H9 (cell line): Measurements from ENCODE around the gene TMEM225. TPM values are rescaled to one million over a fixed set of nuclear protein-coding genes. Genes with fewer than 3 reads are reported as not detected.

Source experiments
- DNase-seq: peaks from one replicate; pipeline ENCODE4 v3.0.0-alpha.2; 2017
- H2AFZ ChIP-seq: one replicate; pipeline ENCODE4 v1.6.1; 2013; ENCODE audit warnings: mild to moderate bottlenecking, low read length, control low read depth, moderate library complexity
- H2AK5ac ChIP-seq: 2 replicates; pipeline ENCODE4 v1.6.1; 2013; ENCODE audit warnings: low read length, control low read depth, mixed read lengths; ENCODE audit not compliant: insufficient read length
- H2BK120ac ChIP-seq: one replicate; pipeline ENCODE4 v1.6.1; 2013; ENCODE audit warnings: low read depth, mild to moderate bottlenecking, low read length, control low read depth, inconsistent platforms; ENCODE audit not compliant: poor library complexity, severe bottlenecking
- H2BK12ac ChIP-seq: 2 replicates; pipeline ENCODE4 v1.6.1; 2013; ENCODE audit warnings: low read length, control low read depth, mixed read lengths, low read depth; ENCODE audit not compliant: insufficient read length
- H2BK15ac ChIP-seq: 2 replicates; pipeline ENCODE4 v1.6.1; 2013; ENCODE audit warnings: low read depth, low read length, control low read depth
- H2BK20ac ChIP-seq: one replicate; pipeline ENCODE4 v1.6.1; 2013; ENCODE audit warnings: low read depth, mild to moderate bottlenecking, low read length, control low read depth, inconsistent platforms; ENCODE audit not compliant: poor library complexity, severe bottlenecking
- H2BK5ac ChIP-seq: 2 replicates; pipeline ENCODE4 v1.6.1; 2013; ENCODE audit warnings: low read length, control low read depth, mixed read lengths; ENCODE audit not compliant: insufficient read length
- H3K14ac ChIP-seq: 2 replicates; pipeline ENCODE4 v1.6.1; 2013; ENCODE audit warnings: low read length, control low read depth; ENCODE audit not compliant: insufficient read depth
- H3K18ac ChIP-seq: 2 replicates; pipeline ENCODE4 v1.6.1; 2013; ENCODE audit warnings: low read depth, mild to moderate bottlenecking, mixed read lengths, low read length, control low read depth; ENCODE audit not compliant: insufficient read length
- H3K23ac ChIP-seq: 2 replicates; pipeline ENCODE4 v1.6.1; 2013; ENCODE audit warnings: low read length, control low read depth, mixed read lengths, low read depth; ENCODE audit not compliant: insufficient read length
- H3K23me2 ChIP-seq: 2 replicates; pipeline ENCODE4 v1.6.1; 2013; ENCODE audit warnings: low read depth, mild to moderate bottlenecking, mixed read lengths, low read length, control low read depth; ENCODE audit not compliant: insufficient read length, poor library complexity, severe bottlenecking
- H3K27ac ChIP-seq: 2 replicates; pipeline ENCODE4 v1.5.1; 2013; ENCODE audit warnings: low read length, control low read depth, mixed read lengths, low read depth; ENCODE audit not compliant: insufficient read length
- H3K27me3 ChIP-seq: 2 replicates; pipeline ENCODE4 v1.6.1; 2013; ENCODE audit warnings: low read length, control low read depth, inconsistent platforms; ENCODE audit not compliant: insufficient read depth
- H3K4ac ChIP-seq: 2 replicates; pipeline ENCODE4 v1.6.1; 2013; ENCODE audit warnings: low read depth, mild to moderate bottlenecking, control low read depth, inconsistent platforms, low read length, moderate library complexity
- H3K4me1 ChIP-seq: 2 replicates; pipeline ENCODE4 v1.6.1; 2013; ENCODE audit warnings: low read length, control low read depth, inconsistent platforms; ENCODE audit not compliant: insufficient read depth
- H3K4me2 ChIP-seq: 2 replicates; pipeline ENCODE4 v1.6.1; 2013; ENCODE audit warnings: low read length, control low read depth, mixed read lengths; ENCODE audit not compliant: insufficient read length, insufficient read depth
- H3K56ac ChIP-seq: 2 replicates; pipeline ENCODE4 v1.6.1; 2013; ENCODE audit warnings: low read depth, mild to moderate bottlenecking, mixed read lengths, low read length, control low read depth; ENCODE audit not compliant: insufficient read length
- H3K79me1 ChIP-seq: 2 replicates; pipeline ENCODE4 v1.6.1; 2013; ENCODE audit warnings: low read depth, mild to moderate bottlenecking, moderate library complexity, low read length, control low read depth, inconsistent platforms; ENCODE audit not compliant: insufficient read depth, poor library complexity, severe bottlenecking
- H3K79me2 ChIP-seq: 2 replicates; pipeline ENCODE4 v1.6.1; 2013; ENCODE audit warnings: low read length, control low read depth, inconsistent platforms; ENCODE audit not compliant: insufficient read depth
- H3K9ac ChIP-seq: 2 replicates; pipeline ENCODE4 v1.6.1; 2013; ENCODE audit warnings: low read length, control low read depth, mixed read lengths; ENCODE audit not compliant: insufficient read length; ENCODE audit errors: extremely low read depth
- H3K9me3 ChIP-seq: one replicate; pipeline ENCODE4 v1.6.1; 2013; ENCODE audit warnings: low read depth, low read length, inconsistent platforms; ENCODE audit not compliant: control insufficient read depth
- H3T11ph ChIP-seq: one replicate; pipeline ENCODE4 v1.6.1; 2013; ENCODE audit warnings: mild to moderate bottlenecking, low read length, control low read depth, inconsistent platforms
- H4K20me1 ChIP-seq: one replicate; pipeline ENCODE4 v1.6.1; 2013; ENCODE audit not compliant: control insufficient read depth, insufficient read length, insufficient read depth
- H4K5ac ChIP-seq: 2 replicates; pipeline ENCODE4 v1.6.1; 2013; ENCODE audit warnings: low read depth, mild to moderate bottlenecking, mixed read lengths, low read length, control low read depth; ENCODE audit not compliant: insufficient read length
- H4K8ac ChIP-seq: replicated peaks from 2 replicates; pipeline ENCODE4 v1.6.1; 2013; ENCODE audit warnings: low read length, control low read depth, mixed read lengths, low read depth; ENCODE audit not compliant: insufficient read length
- H4K91ac ChIP-seq: 2 replicates; pipeline ENCODE4 v1.6.1; 2013; ENCODE audit warnings: low read depth, mild to moderate bottlenecking, moderate library complexity, mixed read lengths, low read length, control low read depth; ENCODE audit not compliant: insufficient read length
- H3K27ac Mint-ChIP-seq, 3 experiments: 2 replicates in 2 of 3; 3 replicates in 1 of 3; pipeline ENCODE4 v1.8.0; 2020 to 2021; ENCODE audit warnings: mixed read lengths in 3 of 3, mild to moderate bottlenecking in 1 of 3, moderate library complexity in 1 of 3
- H3K27me3 Mint-ChIP-seq: 2 replicates; pipeline ENCODE4 v1.8.0; 2021; ENCODE audit warnings: low read depth, mild to moderate bottlenecking, moderate library complexity, mixed read lengths
- H3K36me3 Mint-ChIP-seq, 3 experiments: 2 replicates in 2 of 3; 3 replicates in 1 of 3; pipeline ENCODE4 v1.8.0; 2020 to 2021; ENCODE audit warnings: low read depth in 3 of 3, mixed read lengths in 3 of 3; ENCODE audit not compliant: insufficient read depth in 1 of 3
- H3K4me1 Mint-ChIP-seq, 2 experiments: 2 replicates each; pipeline ENCODE4 v1.8.0; 2020; ENCODE audit warnings: mixed read lengths in 2 of 2
- H3K4me3 Mint-ChIP-seq, 2 experiments: 2 replicates in 1 of 2; 3 replicates in 1 of 2; pipeline ENCODE4 v1.8.0; 2020 to 2021; ENCODE audit warnings: mild to moderate bottlenecking in 2 of 2, mixed read lengths in 2 of 2, moderate library complexity in 1 of 2
- H3K9me3 Mint-ChIP-seq, 2 experiments: 2 replicates in 1 of 2; 3 replicates in 1 of 2; pipeline ENCODE4 v1.8.0; 2020; ENCODE audit warnings: mild to moderate bottlenecking in 2 of 2, mixed read lengths in 2 of 2, moderate library complexity in 1 of 2
- WGBS: extraction: QIAGEN DNeasy Blood & Tissue Kit; methylation state at CpG from one replicate; pipeline ENCODE4 v1.1.7; 2013; ENCODE audit warnings: missing lambda C conversion rate, low lambda C conversion rate, mixed read lengths; ENCODE audit not compliant: insufficient read length; ENCODE audit errors: extremely low coverage; 5-methylcytosine and 5-hydroxymethylcytosine counted together
- total RNA-seq: library from RNA; stranded (reverse); gene quantifications from 2 replicates; pipeline ENCODE4 v1.2.1, GENCODE V29; 2021
- TF ChIP-seq, protein P1 (sequence below): fragments of 200-600 bp; sonication (generic); conservative IDR thresholded peaks from 3 replicates; pipeline ENCODE4 v1.8.0; 2021; ENCODE audit warnings: antibody characterized with exemption, mild to moderate bottlenecking

TMEM225 gene
- total RNA-seq, 1 experiment from 2014 or later = not detected

- no peaks in the 10 kb centered on the region for H3K36me3 Mint-ChIP-seq
- H3K27ac ChIP-seq = no peak overlapping the region
- H2BK12ac ChIP-seq = no peak overlapping the region
- no peaks in the 10 kb centered on the region for H3K9me3 ChIP-seq
- no peak overlapping the region for H2AK5ac ChIP-seq
- H3K79me1 ChIP-seq = no peaks in the 10 kb centered on the region
- H2BK120ac ChIP-seq = no peak overlapping the region
- H3K23me2 ChIP-seq = no peaks in the 10 kb centered on the region
- no peak overlapping the region for H3T11ph ChIP-seq
- no peaks in the 10 kb centered on the region for H4K20me1 ChIP-seq
- no peak overlapping the region for H3K9ac ChIP-seq
- no peak overlapping the region for H2AFZ ChIP-seq
- peaks cover 11 to 16% of the 10 kb centered on the region in 2 experiments for H3K4me1 Mint-ChIP-seq
- H3K4me1 ChIP-seq = no peaks in the 10 kb centered on the region; the same call in 1 of the 2 replicates
- no peak overlapping the region for H4K8ac ChIP-seq
- H3K9me3 Mint-ChIP-seq = no peaks in the 10 kb centered on the region
- no peak overlapping the region for H2BK15ac ChIP-seq
- no CpG with 5 or more reads among the region's 3 CpGs for WGBS
- H3K56ac ChIP-seq = no peak overlapping the region
- no peak overlapping the region for H3K4me3 Mint-ChIP-seq
- H3K27ac Mint-ChIP-seq = no peak overlapping the region
- no peak overlapping the region for H3K18ac ChIP-seq
- H3K4me2 ChIP-seq = no peak overlapping the region
- no peaks in the 10 kb centered on the region for H3K27me3 ChIP-seq
- H3K4ac ChIP-seq = no peak overlapping the region
- H4K5ac ChIP-seq = no peak overlapping the region
- no peak overlapping the region for H3K23ac ChIP-seq
- no peak overlapping the region for H4K91ac ChIP-seq
- no peak overlapping the region for H2BK20ac ChIP-seq
- no peaks in the 10 kb centered on the region for H3K79me2 ChIP-seq
- H2BK5ac ChIP-seq = no peak overlapping the region
- no peak overlapping the region for H3K14ac ChIP-seq
- TF ChIP-seq, protein P1, sequence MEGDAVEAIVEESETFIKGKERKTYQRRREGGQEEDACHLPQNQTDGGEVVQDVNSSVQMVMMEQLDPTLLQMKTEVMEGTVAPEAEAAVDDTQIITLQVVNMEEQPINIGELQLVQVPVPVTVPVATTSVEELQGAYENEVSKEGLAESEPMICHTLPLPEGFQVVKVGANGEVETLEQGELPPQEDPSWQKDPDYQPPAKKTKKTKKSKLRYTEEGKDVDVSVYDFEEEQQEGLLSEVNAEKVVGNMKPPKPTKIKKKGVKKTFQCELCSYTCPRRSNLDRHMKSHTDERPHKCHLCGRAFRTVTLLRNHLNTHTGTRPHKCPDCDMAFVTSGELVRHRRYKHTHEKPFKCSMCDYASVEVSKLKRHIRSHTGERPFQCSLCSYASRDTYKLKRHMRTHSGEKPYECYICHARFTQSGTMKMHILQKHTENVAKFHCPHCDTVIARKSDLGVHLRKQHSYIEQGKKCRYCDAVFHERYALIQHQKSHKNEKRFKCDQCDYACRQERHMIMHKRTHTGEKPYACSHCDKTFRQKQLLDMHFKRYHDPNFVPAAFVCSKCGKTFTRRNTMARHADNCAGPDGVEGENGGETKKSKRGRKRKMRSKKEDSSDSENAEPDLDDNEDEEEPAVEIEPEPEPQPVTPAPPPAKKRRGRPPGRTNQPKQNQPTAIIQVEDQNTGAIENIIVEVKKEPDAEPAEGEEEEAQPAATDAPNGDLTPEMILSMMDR = no peak
- no peak for DNase-seq
- H3K27me3 Mint-ChIP-seq = no peaks in the 10 kb centered on the region
Observed at GRCh38 chr11:123904932-123905331, 19.5 kb upstream of the TMEM225 start.
